LNCaP clone FGC (cell line): ENCODE results near the gene FLNB.

Experiments used
- DNase-seq: peaks from one replicate; pipeline ENCODE4 v3.0.0-alpha.2; 2011; ENCODE audit warnings: low read depth
- H3K4me3 ChIP-seq: 2 replicates; pipeline ENCODE4 v1.5.1; 2011; ENCODE audit warnings: mild to moderate bottlenecking, low read depth, low read length, control low read depth
- TF ChIP-seq, protein P1 (sequence below): IDR thresholded peaks from 2 replicates; pipeline ENCODE4 v1.5.1; 2012; ENCODE audit warnings: mild to moderate bottlenecking; ENCODE audit not compliant: control insufficient read depth, insufficient read depth; ENCODE audit errors: extremely low read depth

Gene FLNB

DNA sequence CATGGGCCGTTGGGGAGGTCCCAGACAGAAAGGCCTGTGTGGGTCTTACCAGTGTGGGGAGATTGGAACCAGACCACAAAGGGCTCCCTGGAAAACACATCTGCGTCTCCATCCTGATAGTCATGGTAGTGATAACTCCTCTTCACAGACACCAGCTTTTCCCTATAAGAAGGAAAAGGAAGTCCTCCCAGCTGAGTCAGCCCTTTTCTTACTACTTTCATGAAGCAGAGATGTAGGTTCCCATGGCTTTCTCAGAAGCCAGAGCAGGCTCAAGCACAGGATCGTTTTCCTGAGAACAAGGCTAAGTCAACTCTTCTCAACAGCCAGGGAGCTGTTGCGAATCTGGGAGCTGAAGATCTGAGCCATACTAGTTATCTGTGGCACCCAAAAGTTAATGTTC, 196.5 kb downstream of the FLNB start:
- H3K4me3 ChIP-seq = no peak overlapping the region
- TF ChIP-seq, protein P1, sequence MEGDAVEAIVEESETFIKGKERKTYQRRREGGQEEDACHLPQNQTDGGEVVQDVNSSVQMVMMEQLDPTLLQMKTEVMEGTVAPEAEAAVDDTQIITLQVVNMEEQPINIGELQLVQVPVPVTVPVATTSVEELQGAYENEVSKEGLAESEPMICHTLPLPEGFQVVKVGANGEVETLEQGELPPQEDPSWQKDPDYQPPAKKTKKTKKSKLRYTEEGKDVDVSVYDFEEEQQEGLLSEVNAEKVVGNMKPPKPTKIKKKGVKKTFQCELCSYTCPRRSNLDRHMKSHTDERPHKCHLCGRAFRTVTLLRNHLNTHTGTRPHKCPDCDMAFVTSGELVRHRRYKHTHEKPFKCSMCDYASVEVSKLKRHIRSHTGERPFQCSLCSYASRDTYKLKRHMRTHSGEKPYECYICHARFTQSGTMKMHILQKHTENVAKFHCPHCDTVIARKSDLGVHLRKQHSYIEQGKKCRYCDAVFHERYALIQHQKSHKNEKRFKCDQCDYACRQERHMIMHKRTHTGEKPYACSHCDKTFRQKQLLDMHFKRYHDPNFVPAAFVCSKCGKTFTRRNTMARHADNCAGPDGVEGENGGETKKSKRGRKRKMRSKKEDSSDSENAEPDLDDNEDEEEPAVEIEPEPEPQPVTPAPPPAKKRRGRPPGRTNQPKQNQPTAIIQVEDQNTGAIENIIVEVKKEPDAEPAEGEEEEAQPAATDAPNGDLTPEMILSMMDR = no peak
- no peak for DNase-seq

DNA sequence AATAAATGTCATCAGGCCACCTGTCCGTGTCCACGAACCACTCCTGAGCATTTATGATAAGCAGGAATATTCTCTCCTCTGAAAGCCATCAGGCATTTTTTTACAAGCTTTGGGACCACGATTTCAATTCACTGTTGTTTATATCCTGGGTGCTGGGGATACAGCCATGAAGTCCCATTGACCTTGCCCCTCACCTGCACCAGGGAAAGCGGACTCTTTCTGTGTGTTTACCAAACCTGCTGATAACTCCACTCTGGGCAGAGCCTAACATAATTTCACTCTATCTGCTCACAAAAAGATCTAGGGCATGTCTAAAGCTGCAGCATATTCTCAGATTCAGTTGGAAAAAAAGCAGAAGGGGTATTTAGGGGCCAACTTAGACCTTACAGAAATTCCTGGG, 197.8 kb downstream of the FLNB start:
- no peak for DNase-seq
- TF ChIP-seq, protein P1 = no peak
- no peak overlapping the region for H3K4me3 ChIP-seq

DNA sequence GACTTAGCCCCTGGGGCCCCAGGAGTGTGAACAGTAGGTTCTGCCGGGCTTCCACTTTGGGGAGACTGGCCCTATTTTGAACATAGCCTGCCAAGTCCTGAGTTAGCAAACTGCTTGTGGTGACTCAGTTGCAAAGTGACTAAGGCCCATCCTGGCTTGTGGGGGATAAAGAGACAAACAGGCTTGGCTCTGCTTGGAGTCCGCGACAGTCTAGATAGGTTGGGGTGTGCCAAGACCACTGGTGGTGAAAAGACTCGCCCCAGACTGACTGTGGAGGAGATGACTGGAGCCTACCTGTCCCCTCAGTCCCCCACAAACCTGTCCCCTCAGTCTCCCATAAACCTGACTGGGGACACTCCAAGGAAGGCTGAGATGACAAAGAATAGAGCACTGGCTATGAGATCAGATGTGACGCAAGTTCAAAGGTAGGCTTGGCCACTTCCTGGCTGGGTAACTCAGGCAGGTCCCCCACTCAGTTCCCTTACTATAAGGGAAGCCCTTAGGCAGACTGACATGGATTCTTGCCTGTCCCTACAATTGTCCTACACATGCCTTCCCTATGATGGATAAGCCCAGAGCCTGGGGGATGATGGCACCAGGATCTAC, 198.3 kb downstream of the FLNB start:
- no peak for DNase-seq

DNA sequence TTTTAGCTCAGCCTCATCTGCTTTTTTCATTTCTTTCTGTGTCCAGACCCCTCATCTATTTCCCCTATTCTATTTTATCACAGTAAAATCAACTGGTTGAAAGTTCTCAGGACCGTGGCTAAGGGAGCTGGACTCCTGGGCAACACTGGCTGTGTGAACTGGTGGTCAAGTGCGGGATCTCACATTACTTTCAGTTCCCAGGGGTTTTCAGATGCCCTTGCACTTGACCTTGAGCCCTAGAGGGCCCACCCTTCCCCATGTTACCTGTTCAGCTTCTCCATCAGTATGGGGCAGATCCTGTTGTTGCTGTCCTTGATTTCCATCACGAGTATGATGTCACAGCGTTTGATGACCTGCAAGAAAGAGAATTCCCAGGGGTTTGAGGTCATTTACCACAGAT, 199.7 kb downstream of the FLNB start:
- no peak for DNase-seq
- no peak overlapping the region for H3K4me3 ChIP-seq
- TF ChIP-seq, protein P1 = no peak

More for the DNA sequence above, 198.3 kb downstream of the FLNB start:
- H3K4me3 ChIP-seq = no peak overlapping the region
- TF ChIP-seq, protein P1 = no peak

DNA sequence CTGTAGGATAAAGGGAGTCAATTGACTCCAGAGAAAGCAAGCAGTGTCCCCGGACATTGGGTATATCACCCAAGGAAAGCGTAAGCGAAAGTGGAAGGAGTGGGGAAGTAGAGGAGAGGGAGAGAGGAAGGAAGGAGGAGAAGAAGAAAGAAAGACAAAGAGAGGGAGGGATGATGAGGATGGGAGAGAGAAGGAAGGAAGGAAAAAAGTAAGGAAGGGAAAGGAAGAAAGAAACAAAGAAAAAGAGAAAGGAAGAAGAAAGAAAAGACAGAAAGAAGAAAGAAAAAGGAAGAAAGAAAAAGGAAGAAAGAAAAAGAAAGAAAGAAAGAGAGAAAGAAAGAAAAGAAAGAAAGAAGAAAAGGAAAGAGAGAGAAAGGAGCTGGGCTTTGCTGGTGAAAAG, 201.7 kb downstream of the FLNB start:
- TF ChIP-seq, protein P1 = no peak
- no peak overlapping the region for H3K4me3 ChIP-seq
- no peak for DNase-seq

DNA sequence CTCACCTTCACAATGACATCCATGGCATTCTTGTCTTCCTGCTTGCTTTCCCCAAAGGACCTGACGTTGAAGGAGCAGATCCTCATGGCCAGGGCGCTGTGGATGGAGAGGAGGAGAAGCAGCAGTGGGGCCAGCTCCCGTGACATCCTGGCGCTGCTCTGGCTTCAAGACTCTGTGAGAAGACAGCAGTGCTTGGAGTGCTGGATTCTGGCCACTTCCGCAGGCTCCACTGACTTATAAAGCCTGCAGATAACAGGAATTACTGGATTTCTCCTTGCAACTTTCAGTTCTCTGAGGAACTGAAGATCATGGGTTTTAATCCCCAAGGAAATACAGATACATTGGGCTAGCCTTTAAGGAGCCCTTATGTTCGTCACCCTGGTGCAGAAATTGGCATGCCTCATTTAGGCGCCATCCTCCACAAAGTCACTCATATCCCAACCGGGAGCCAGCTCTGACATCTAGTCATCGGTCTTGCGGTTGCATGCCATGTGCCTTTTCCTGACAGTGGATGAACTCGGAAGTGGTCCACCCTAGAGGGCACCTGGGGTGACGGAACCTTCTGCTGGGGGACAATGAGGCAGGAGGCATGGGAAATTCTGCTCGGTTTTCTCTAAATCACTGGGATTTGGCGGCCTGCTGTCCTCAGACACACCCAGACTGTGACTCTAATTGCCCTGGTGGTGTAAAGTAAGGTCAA, 202.7 kb downstream of the FLNB start, which contains the start of gene DNASE1L3:
Gene DNASE1L3, minus strand, starts transcription at position 212 of the 700 bp plus-strand sequence. Its CDS starts 66 bp downstream, at position 146.
- TF ChIP-seq, protein P1 = no peak

More for the DNA sequence above, 202.7 kb downstream of the FLNB start, which contains the start of gene DNASE1L3:
- no peak within 1 kb of the TSS for H3K4me3 ChIP-seq
- peak; percentile 68 for DNase-seq
